ENCODE results near the gene APRT. TPM values are rescaled to one million over a fixed set of nuclear protein-coding genes. Genes with fewer than 3 reads are reported as not detected.
"Not testable (repeated sequence)": the region's sequence is repeated elsewhere in the genome, so short reads cannot be mapped to it uniquely, and the experiment has no call there.

APRT gene
- total RNA-seq, 1 donor from 2014 or later: 301 TPM

DNA sequence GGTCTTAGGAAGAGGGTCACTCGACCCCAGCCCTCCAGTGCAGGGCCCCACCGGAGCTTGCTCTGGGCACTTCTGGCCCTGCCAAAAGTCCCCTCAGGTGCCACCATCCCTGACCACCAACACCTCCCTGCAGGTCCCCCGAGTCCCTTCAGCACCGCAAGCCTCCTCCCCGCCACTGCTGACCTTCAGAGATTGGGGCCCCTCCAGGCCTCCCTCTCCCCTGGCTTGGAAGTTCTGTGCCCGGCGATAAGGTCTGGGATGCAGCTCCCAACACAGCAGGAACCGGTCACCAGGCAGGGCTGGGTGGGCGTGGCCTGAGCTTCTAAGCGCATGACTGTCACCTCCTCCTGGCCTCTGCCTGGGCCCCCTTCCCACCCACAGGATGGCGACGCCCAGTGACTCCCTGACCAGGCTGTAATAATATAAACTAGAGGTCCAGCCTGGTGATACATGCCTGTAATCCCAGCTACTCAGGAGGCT lies 37.9 kb downstream of the APRT start:
- no peak overlapping the region for H3K4me3 Mint-ChIP-seq
- no peak for DNase-seq (ENCODE audit: low spot score)
- H3K27me3 Mint-ChIP-seq (ENCODE audit: insufficient read depth): no peaks in the 10 kb centered on the region
- intact Hi-C loops (cut with micrococcal nuclease): no loop called here
- H3K36me3 Mint-ChIP-seq (ENCODE audit: low read depth): no peaks in the 10 kb centered on the region
- H3K27ac Mint-ChIP-seq: no peak overlapping the region
- H3K4me1 Mint-ChIP-seq (ENCODE audit: low read depth): no peaks in the 10 kb centered on the region
- no peaks in the 10 kb centered on the region for H3K9me3 Mint-ChIP-seq

DNA sequence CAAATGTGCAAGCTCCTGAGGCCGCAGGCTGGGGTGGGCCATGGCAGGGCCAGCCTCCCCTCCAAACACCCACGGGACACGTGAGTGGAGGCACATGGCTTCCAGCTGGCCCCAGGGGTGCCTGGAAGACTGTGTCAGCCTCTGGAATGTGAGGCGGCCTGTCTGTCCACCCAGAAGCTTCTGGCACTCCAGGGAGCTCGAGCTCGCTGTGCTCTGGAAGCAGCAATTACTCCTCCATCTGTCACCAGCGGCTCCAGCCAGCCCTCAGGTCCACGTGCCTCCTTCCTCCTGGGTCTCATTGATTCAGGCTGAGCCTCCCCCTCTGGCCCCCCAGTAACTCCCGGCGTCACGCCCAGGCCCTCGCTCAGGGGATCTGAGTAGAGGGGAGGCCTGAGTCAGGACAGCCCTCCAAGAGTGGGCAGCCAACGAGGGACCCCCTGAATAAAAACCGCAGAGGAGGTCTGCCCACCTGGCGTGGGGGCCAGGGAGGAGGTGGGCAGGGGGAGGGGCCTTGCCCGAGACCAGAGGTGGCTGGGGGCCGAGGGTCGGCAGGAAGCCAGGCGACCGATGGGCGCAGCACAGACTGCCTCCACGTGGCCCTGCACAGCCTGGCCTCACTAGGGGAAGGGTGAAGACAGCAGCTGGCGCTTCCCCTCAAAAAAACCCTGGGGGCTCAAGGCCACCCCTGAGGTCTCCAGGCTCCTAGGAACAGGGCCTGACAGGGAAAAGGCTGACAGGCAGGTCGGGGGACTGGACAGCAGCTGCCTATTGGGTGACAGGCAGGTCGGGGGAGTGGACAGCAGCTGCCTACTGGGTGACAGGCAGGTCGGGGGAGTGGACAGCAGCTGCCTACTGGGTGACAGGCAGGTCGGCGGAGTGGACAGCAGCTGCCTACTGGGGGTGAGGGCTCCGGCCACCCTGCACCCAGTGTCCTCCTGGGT lies 38.6 kb downstream of the APRT start:
- DNase-seq (ENCODE audit: low spot score): no peak
- no peaks in the 10 kb centered on the region for H3K9me3 Mint-ChIP-seq
- no peaks in the 10 kb centered on the region for H3K4me1 Mint-ChIP-seq (ENCODE audit: low read depth)
- no peaks in the 10 kb centered on the region for H3K36me3 Mint-ChIP-seq (ENCODE audit: low read depth)
- intact Hi-C loops (cut with micrococcal nuclease): no loop called here
- H3K4me3 Mint-ChIP-seq: no peak overlapping the region
- no peaks in the 10 kb centered on the region for H3K27me3 Mint-ChIP-seq (ENCODE audit: insufficient read depth)
- H3K27ac Mint-ChIP-seq: peak overlapping the region; percentile 12

DNA sequence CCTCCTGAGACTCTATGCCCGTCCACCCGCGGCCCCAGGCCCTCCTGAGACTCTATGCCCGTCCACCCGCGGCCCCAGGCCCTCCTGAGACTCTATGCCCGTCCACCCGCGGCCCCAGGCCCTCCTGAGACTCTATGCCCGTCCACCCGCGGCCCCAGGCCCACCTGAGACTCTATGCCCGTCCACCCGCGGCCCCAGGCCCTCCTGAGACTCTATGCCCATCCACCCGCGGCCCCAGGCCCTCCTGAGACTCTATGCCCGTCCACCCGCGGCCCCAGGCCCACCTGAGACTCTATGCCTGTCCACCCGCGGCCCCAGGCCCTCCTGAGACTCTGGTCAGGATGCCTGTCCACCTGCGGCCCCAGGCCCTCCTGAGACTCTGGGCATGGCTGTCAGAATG lies 39.9 kb downstream of the APRT start:
- DNase-seq (ENCODE audit: low spot score); H3K27ac Mint-ChIP-seq; H3K4me3 Mint-ChIP-seq; intact Hi-C loops (cut with micrococcal nuclease); H3K9me3 Mint-ChIP-seq; H3K36me3 Mint-ChIP-seq (ENCODE audit: low read depth); H3K27me3 Mint-ChIP-seq (ENCODE audit: insufficient read depth); H3K4me1 Mint-ChIP-seq (ENCODE audit: low read depth): not testable (repeated sequence)

DNA sequence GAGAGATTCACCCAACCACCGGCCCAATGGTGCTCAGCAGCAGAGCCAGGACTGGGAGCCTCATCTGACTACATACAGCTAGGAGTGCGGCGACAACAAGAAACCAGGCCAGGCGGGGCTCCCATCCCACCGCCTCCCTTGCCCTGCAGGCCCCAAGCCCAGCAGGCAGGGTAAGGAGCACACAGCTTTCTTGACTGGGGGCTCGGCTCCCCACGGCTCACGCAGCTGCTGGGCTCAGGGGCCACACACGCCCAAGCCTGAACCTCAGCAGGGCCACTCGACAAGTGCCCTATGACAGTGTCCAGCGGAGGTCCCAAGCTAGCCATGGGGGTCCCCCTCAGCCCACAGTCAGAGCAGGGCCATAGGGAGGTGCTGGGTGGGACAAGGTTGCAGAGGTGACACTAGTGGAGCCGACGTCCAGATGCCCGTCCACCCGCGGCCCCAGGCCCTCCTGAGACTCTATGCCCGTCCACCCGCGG lies 40.4 kb downstream of the APRT start:
- no peak overlapping the region for H3K4me3 Mint-ChIP-seq
- H3K27me3 Mint-ChIP-seq (ENCODE audit: insufficient read depth): no peaks in the 10 kb centered on the region
- no peak overlapping the region for H3K27ac Mint-ChIP-seq
- no peaks in the 10 kb centered on the region for H3K9me3 Mint-ChIP-seq
- no peak for DNase-seq (ENCODE audit: low spot score)
- no peaks in the 10 kb centered on the region for H3K36me3 Mint-ChIP-seq (ENCODE audit: low read depth)
- intact Hi-C loops (cut with micrococcal nuclease): no loop called here
- H3K4me1 Mint-ChIP-seq (ENCODE audit: low read depth): peaks cover 10% of the 10 kb centered on the region

DNA sequence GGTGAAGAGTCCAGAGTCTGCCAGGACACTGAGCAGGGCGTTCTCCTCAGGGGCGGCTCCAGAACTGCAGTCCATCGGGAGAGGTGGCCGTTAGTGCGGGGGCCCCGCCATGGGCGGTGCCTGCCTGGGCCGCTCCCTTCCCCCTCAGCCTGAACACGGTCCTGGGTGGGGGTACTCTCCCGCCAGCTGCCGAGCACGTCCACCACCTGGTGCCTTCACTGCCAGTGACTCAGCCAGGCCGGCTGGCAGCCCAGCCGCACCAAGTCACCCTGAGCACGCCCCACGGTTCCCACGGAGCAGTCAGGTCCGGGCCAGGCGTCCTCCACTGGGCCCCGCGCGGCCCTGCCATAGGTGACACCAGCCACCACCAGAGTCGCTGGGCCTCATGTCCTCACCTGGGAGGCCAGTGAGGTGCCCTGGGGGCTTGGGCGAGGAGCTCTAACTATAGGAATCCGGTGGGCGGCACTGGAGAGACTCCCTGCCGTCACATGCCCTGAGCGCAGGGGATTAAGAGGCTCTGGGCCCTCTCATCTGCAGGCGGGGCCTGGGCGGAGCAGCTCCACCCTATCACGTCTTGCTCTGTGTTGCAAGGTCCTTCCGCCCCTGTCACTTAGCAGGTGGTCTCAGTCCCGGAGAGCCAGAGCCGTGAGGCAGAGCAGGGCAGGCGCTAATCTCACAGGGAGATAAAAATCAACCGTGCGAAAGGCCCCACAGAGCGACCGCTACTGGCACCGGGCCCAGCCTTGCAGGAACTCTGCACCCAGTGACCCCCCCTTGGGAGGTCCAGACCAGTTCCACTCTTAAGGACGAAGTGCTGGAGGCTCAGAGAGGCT lies 41.1 kb downstream of the APRT start:
- Mint-ChIP-seq H3K27me3 (ENCODE audit: insufficient read depth) (no peaks in the 10 kb centered on the region), H3K9me3 (no peaks in the 10 kb centered on the region), H3K36me3 (ENCODE audit: low read depth) (no peaks in the 10 kb centered on the region), H3K27ac (no peak overlapping the region), H3K4me1 (ENCODE audit: low read depth) (peaks cover 15% of the 10 kb centered on the region), H3K4me3 (no peak overlapping the region)
- intact Hi-C loops (cut with micrococcal nuclease): no loop called here
- no peak for DNase-seq (ENCODE audit: low spot score)

DNA sequence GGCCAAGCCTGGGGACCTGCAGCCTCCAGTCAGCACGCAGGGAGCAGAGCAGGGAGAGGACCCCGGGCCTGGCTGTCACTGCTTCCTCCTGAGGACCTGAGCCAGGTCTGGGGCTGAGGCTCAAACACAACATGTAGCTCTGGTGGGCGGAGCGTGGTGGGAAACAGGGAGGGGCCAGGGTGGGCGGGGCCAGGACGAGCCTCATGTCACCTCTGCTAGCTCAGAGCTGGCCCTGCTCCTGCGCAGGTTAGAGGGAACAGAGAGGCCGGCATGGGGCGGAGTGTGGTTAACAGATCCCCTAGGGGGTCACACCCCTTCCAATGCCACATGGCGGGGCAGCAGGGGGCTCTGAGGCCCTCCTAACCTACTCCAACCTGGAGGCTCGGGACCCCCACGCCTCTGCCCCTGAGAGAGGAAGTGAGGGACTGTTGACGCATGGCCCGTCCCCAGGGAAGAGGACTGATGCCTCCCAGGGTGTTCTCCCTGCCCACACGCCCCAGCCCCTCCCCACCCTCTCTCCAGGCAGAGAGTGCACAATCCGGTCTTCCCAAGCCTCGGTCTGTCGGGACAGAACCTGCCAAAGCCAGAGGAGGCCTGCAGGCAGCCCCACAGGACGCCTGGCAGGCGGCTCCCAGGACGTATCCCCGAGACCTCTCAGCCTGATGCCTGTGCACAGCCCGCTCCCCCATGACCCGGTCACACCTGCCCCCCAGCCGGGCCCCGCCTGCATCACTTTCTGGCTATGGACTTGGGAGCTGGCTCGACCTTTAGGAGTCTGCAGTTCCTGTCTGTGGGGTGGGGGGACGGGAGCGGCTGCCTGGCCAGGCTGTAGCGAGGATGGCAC lies 41.9 kb downstream of the APRT start:
- intact Hi-C loops (cut with micrococcal nuclease): no loop called here
- H3K4me1 Mint-ChIP-seq (ENCODE audit: low read depth): peaks cover 15% of the 10 kb centered on the region
- H3K36me3 Mint-ChIP-seq (ENCODE audit: low read depth): no peaks in the 10 kb centered on the region
- H3K9me3 Mint-ChIP-seq: no peaks in the 10 kb centered on the region
- no peak overlapping the region for H3K4me3 Mint-ChIP-seq
- no peak overlapping the region for H3K27ac Mint-ChIP-seq
- no peaks in the 10 kb centered on the region for H3K27me3 Mint-ChIP-seq (ENCODE audit: insufficient read depth)
- no peak for DNase-seq (ENCODE audit: low spot score)

DNA sequence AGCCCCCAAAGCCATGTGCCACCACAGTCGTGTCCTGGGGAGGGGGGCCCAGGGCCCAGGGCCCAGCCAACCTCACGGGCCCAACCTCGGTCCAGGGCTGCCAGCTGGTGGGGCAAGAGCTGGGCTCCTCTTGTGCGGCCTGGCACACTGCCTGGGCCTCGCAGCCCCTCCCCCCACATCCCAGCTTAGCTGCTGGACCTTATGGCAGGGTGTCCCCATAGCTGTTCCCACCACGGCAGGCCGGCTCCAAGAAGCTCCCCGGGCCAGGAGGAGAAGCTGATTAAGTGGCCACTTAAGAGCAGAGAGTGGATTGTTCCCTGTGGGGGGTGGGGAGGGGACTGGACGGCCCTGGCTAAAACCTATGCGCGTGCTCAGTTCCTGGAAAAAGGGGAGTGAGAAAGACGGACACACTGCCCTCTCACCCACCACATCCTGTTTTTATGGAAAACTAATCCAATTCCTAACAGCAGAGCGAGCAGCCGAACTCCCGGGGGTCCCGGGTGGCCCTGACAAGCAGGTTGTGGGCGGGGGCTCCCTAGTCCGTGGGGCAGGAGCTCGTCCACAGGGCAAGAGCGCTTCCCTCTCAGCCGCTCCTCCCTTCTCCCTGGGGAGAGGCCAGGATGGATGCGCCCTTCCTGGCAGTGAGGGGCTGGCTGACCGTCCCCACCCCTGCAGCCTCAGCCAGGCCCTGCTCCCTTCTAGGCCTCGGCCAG lies 43.5 kb downstream of the APRT start:
- Mint-ChIP-seq H3K4me3 (no peak overlapping the region), H3K27ac (no peak overlapping the region), H3K27me3 (ENCODE audit: insufficient read depth) (no peaks in the 10 kb centered on the region), H3K36me3 (ENCODE audit: low read depth) (peaks cover 3% of the 10 kb centered on the region), H3K9me3 (no peaks in the 10 kb centered on the region), H3K4me1 (ENCODE audit: low read depth) (peaks cover 15% of the 10 kb centered on the region)
- DNase-seq (ENCODE audit: low spot score): no peak
- intact Hi-C loops (cut with micrococcal nuclease): no loop called here

DNA sequence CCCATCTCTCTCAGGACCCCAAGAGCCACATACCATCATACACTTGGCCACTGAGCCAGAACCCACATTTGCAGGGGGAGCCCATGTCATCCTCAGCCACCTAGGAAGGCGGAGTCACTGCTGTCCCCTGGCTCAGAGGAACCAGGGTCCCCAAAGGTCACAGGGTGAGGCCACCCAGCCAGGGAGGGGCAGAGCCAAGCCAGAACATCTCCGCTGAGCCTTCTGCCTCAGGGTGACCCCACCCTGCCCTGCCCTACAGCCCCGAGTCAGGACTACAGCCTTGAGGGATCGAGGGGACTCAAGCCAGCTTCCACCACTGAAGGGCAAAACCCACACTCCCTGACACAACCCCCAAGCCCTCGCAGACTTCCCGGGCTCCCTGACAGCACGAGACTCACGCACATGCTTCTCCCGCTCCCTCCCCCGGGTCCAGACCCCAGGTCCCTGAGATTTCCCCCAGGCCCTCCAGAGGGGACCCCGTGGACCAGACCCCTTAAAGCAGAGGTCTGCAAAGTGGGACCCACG lies 44.1 kb downstream of the APRT start:
- no peak overlapping the region for H3K4me3 Mint-ChIP-seq
- no peaks in the 10 kb centered on the region for H3K27me3 Mint-ChIP-seq (ENCODE audit: insufficient read depth)
- H3K9me3 Mint-ChIP-seq: no peaks in the 10 kb centered on the region
- no peak overlapping the region for H3K27ac Mint-ChIP-seq
- H3K4me1 Mint-ChIP-seq (ENCODE audit: low read depth): peaks cover 15% of the 10 kb centered on the region
- peaks cover 4% of the 10 kb centered on the region for H3K36me3 Mint-ChIP-seq (ENCODE audit: low read depth)
- DNase-seq (ENCODE audit: low spot score): no peak
- intact Hi-C loops (cut with micrococcal nuclease): no loop called here

DNA sequence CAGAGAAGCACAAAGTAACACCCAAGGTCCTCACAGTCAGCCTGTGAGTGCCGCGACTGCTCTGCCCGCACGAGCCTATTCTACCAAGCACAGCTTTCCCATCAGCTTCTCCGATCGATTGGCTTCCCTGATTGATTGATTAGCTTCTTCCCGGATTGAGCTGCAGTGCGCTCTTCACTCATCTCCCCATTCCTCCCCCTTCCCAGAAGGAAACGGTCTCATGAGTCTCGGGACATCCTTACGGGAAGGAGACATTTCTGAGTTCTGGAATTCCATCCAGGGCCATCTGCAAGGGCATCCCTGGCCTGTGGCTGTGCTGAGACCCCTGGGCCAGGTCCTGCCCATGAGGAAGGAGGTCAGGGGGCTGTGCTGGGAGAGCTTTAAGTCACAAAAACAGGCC lies 44.8 kb downstream of the APRT start:
- no peaks in the 10 kb centered on the region for H3K9me3 Mint-ChIP-seq
- no peak overlapping the region for H3K27ac Mint-ChIP-seq
- no peak for DNase-seq (ENCODE audit: low spot score)
- no peaks in the 10 kb centered on the region for H3K27me3 Mint-ChIP-seq (ENCODE audit: insufficient read depth)
- H3K4me3 Mint-ChIP-seq: no peak overlapping the region
- peaks cover 15% of the 10 kb centered on the region for H3K4me1 Mint-ChIP-seq (ENCODE audit: low read depth)
- peaks cover 4% of the 10 kb centered on the region for H3K36me3 Mint-ChIP-seq (ENCODE audit: low read depth)
- intact Hi-C loops (cut with micrococcal nuclease): no loop called here

DNA sequence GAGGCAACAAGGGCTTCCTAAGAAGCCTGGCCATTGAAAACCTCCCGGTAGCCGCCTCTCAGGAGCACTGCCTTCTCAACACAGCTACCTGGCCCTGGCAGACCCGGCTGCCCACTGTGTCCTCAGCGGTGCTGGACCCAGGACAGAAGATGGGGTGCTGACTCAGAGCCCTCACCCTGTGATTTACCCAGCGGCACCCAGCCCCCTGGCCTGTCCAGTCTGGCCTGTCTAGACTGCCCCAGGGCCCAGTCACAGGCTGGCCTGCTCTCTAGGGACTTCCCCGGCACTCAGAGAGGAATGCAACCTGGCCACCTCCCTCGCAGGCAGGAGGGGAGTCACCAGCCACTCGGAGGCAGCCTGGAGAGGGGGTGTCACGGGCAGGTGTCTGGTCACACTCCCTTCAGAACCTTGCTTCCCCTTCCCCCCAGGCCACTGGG lies 46.8 kb downstream of the APRT start:
- H3K27ac Mint-ChIP-seq: no peak overlapping the region
- peaks cover 4% of the 10 kb centered on the region for H3K36me3 Mint-ChIP-seq (ENCODE audit: low read depth)
- H3K4me1 Mint-ChIP-seq (ENCODE audit: low read depth): peaks cover 15% of the 10 kb centered on the region
- H3K9me3 Mint-ChIP-seq: no peaks in the 10 kb centered on the region
- intact Hi-C loops (cut with micrococcal nuclease): no loop called here
- no peak for DNase-seq (ENCODE audit: low spot score)
- no peaks in the 10 kb centered on the region for H3K27me3 Mint-ChIP-seq (ENCODE audit: insufficient read depth)
- no peak overlapping the region for H3K4me3 Mint-ChIP-seq

DNA sequence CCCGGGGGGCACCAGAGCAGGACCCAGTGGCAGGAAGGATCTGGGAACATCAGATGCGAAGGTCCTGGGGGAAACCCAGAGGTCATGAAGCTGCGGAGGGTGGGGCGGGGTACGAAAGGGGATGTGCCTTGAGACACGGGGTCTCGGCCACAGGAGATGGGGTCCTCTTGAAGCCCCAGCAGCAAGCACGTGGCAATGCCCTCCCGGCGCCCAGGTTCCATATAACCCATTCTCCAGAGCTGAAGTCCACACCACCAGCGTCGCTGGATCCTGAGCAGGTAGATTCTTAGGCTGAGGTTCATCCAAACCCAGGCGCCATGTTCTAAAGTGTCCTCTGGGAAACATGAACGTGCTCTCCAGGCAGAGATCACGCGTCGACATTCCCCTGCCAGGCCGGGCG lies 47.6 kb downstream of the APRT start:
- peaks cover 4% of the 10 kb centered on the region for H3K36me3 Mint-ChIP-seq (ENCODE audit: low read depth)
- DNase-seq (ENCODE audit: low spot score): no peak
- H3K4me3 Mint-ChIP-seq: no peak overlapping the region
- intact Hi-C loops (cut with micrococcal nuclease): no loop called here
- H3K27ac Mint-ChIP-seq: no peak overlapping the region
- H3K4me1 Mint-ChIP-seq (ENCODE audit: low read depth): peaks cover 20% of the 10 kb centered on the region
- H3K9me3 Mint-ChIP-seq: no peaks in the 10 kb centered on the region
- no peaks in the 10 kb centered on the region for H3K27me3 Mint-ChIP-seq (ENCODE audit: insufficient read depth)
